ENCODE data around the gene PTPRS.

The PTPRS gene

DNA sequence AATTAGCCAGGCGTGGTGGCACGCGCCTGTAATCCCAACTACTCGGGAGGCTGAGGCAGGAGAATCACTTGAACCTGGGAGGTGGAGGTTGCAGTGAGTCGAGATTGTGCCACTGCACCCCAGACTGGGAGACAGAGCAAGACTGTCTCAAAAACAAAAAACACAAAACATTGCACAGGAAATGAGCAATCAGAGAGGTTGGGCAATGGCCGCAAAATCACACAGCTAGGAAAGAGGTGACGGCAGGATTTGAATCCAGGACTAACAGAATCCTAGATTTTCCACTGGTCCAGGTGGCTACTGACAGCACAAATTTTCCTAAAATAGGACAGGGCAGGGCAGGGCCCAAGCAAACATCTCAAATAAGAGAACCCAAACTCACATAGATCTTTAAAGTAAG, 23.3 kb downstream of the PTPRS start:
- H3K4me3 ChIP-seq (ENCODE audit: low read depth, low read length), result no peak overlapping the region
- TF ChIP-seq, protein P1, sequence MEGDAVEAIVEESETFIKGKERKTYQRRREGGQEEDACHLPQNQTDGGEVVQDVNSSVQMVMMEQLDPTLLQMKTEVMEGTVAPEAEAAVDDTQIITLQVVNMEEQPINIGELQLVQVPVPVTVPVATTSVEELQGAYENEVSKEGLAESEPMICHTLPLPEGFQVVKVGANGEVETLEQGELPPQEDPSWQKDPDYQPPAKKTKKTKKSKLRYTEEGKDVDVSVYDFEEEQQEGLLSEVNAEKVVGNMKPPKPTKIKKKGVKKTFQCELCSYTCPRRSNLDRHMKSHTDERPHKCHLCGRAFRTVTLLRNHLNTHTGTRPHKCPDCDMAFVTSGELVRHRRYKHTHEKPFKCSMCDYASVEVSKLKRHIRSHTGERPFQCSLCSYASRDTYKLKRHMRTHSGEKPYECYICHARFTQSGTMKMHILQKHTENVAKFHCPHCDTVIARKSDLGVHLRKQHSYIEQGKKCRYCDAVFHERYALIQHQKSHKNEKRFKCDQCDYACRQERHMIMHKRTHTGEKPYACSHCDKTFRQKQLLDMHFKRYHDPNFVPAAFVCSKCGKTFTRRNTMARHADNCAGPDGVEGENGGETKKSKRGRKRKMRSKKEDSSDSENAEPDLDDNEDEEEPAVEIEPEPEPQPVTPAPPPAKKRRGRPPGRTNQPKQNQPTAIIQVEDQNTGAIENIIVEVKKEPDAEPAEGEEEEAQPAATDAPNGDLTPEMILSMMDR (conservative IDR thresholded peaks at IDR 0.05; ENCODE audit: low read depth, low read length), result no peak

GRCh38 chr19:5316138-5316537, 24.5 kb downstream of the PTPRS start:
- TF ChIP-seq, protein P1 (conservative IDR thresholded peaks at IDR 0.05; ENCODE audit: low read depth, low read length), result no peak
- DNase-seq (ENCODE audit: low read depth), result no peak
- no peak overlapping the region for H3K4me3 ChIP-seq (ENCODE audit: low read depth, low read length)

More for the DNA sequence above, 23.3 kb downstream of the PTPRS start:
- DNase-seq (ENCODE audit: low read depth), result no peak

- H3K4me3 ChIP-seq (ENCODE audit: low read depth, low read length), result no peak overlapping the region
- TF ChIP-seq, protein P1 (conservative IDR thresholded peaks at IDR 0.05; ENCODE audit: low read depth, low read length), result no peak
- no peak for DNase-seq (ENCODE audit: low read depth)
These were observed 25.7 kb downstream of the PTPRS start for GRCh38 chr19:5314907-5315298.

DNA sequence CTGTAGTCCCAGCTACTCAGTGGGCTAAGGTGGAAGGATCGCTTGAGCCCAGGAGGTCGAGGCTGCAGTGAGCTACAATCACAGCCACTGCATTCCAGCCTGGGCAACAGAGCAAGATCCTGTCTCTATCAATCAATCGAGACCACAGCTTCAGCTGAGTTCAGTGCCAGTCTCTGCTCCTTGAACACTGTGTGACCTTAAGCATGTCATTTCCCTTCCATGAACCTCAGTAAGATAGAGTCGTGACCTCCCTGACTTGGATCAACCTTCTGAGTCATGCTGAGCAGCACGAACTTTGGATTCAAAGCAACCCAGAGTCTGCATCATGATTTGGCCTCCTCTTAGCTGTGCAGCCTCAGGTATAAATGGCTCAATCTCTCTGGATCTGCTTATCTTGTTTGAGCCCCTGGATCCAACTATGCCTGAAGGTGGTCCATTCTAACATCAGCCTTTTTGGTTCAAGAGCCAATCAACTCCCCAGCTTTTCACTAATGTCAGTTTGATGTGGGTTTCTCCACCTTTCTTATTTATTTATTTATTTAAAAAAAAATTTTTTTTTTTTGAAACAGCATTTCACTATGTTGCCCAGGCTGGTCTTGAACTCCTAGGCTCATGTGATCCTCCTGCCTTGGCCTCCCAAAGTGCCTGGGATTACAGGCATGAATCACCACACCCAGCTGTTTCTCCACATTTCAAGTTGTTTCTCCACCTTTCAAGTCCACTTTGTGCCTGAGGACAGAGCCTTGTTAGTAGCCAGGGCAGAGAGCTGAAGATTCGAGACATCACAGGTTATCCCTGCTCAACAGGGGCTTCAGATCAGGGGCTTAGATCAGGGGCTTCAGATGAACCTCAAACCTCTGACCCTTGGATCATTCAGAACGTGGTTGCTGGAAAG, 26.4 kb downstream of the PTPRS start:
- TF ChIP-seq, protein P1 (conservative IDR thresholded peaks at IDR 0.05; ENCODE audit: low read depth, low read length), result no peak
- H3K4me3 ChIP-seq (ENCODE audit: low read depth, low read length), result no peak overlapping the region
- DNase-seq (ENCODE audit: low read depth), result peak; percentile 26

GRCh38 chr19:5313307-5313706, 27.3 kb downstream of the PTPRS start:
- H3K4me3 ChIP-seq (ENCODE audit: low read depth, low read length), result no peak overlapping the region
- DNase-seq (ENCODE audit: low read depth), result no peak
- TF ChIP-seq, protein P1 (conservative IDR thresholded peaks at IDR 0.05; ENCODE audit: low read depth, low read length), result no peak

GRCh38 chr19:5312058-5312457, 28.6 kb downstream of the PTPRS start:
- TF ChIP-seq, protein P1 (conservative IDR thresholded peaks at IDR 0.05; ENCODE audit: low read depth, low read length), result no peak
- no peak overlapping the region for H3K4me3 ChIP-seq (ENCODE audit: low read depth, low read length)
- no peak for DNase-seq (ENCODE audit: low read depth)
